Stomach smooth muscle (tissue), 2 donors: ENCODE data around the gene RRP12.
A peak's percentile ranks its signal among the peaks of the same experiment; 100 is the strongest.

Source experiments
- H3K27ac ChIP-seq: one replicate; pipeline ENCODE4 v1.7.0; 2013; ENCODE audit warnings: mild to moderate bottlenecking, low read length, inconsistent platforms
- H3K27me3 ChIP-seq, 2 donors: one replicate each; pipeline ENCODE4 v1.7.0; 2013; ENCODE audit warnings: low read length in 2 of 2; ENCODE audit not compliant: insufficient read depth in 2 of 2, control insufficient read depth in 1 of 2
- H3K36me3 ChIP-seq, 2 donors: one replicate each; pipeline ENCODE4 v1.7.0; 2013; ENCODE audit warnings: low read length in 2 of 2; ENCODE audit not compliant: control insufficient read depth in 2 of 2, insufficient read depth in 2 of 2
- H3K4me1 ChIP-seq: one replicate; pipeline ENCODE4 v1.7.0; 2013; ENCODE audit warnings: low read length; ENCODE audit not compliant: control insufficient read depth, insufficient read depth
- H3K4me3 ChIP-seq, 2 donors: one replicate each; pipeline ENCODE4 v1.7.0; 2013; ENCODE audit warnings: low read length in 2 of 2
- H3K9ac ChIP-seq, 2 donors: one replicate each; pipeline ENCODE4 v1.7.0; 2013; ENCODE audit warnings: low read length in 2 of 2, mild to moderate bottlenecking in 1 of 2
- H3K9me3 ChIP-seq, 2 donors: one replicate each; pipeline ENCODE4 v1.7.0; 2013; ENCODE audit warnings: low read length in 2 of 2; ENCODE audit not compliant: control insufficient read depth in 2 of 2
- donor health status: healthy.
- donor health status: Pancreatic carcinoma.

The RRP12 gene

DNA sequence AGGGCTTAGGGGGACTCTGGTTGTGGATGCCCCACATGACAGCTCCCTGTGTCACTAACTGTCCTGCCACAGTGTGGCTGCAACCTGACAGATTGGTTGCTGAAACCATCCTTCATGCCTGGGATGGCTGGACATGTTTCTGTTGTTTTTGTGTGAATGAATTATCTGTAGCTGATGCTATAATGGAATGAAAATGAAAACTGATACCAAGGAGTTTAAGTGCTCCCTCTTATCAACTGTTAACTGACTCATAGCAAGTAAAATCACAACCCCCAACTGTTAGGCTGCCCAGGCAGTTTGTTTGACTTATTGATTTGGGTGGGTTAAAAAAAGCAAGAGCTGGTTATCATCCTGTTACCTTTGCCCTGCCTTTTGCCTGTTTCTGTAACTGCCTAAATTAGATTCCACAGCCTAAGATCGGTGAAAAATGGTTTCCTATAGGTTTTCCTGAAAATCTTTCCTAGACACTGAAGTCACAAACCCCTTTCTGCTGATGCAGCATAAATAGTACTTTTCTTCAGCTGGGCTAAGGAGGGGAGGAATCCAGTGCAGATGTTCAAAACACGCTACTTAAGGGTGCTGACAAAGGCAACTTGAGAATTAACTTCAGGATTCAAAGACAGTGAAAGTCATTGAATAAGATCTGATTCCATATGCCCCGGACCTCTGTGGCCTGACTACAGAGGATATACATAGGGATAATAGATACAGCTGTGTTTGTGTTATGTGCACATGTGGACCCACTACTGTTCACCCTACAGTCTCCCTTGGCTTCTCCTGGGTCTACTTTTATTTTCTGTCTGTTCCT is 72.3 kb downstream of the RRP12 start:
- Histone ChIP-seq H3K27me3 (no peaks in the 10 kb centered on the region), H3K9me3 (no peaks in the 10 kb centered on the region), H3K27ac (no peak overlapping the region), H3K36me3 (peaks cover 3 to 7% of the 10 kb centered on the region in 2 donors), H3K4me1 (peaks cover 28% of the 10 kb centered on the region), H3K9ac (no peak overlapping the region), H3K4me3 (no peak overlapping the region)

DNA sequence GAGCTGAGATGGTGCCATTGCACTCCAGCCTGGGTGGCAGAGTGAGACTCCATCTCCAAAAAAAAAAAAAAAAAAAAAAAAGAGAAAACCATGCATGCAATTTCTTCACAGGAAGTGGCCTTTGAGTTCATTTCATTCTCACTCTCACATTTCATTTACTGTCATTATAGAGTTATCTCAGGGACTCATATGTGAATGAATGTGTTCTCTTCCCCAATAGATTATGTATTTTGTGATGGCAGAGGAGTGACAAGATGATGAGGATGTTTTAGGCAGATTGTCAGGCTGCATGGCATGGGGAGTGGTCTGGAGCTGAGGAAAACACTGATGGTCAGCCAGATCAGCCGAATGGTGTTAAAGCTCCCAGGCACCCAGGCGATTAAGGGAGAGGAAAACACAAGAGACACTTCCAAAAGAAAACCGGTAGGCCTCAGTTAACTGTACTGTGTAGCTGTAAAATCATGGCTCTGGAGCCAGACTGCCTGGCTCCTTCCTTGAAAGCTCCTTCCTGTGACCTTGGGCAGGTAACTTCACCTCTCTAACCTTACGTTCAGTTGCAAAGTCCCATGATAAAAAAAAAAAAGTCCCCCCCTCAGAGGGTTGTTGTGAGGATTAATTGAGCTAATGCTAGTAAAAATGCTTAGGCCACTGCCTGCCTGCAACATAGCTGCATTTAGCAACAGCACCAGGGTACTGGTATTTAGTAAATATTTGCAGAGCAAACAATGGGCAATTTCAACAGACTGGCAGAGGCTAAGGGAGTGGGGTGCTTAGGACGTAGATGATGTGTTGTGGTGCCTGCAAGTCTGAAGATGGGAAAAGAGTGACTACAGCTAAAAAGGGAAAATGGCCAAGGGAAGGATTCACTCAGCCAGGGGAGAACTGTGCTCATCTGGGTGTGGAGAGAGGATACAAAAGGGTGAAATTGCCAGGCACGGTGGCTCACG is 73.5 kb downstream of the RRP12 start:
- peaks cover 3 to 7% of the 10 kb centered on the region in 2 donors for H3K36me3 ChIP-seq
- no peaks in the 10 kb centered on the region for H3K27me3 ChIP-seq
- H3K4me1 ChIP-seq: peaks cover 23% of the 10 kb centered on the region
- H3K9ac ChIP-seq: no peak overlapping the region
- H3K9me3 ChIP-seq: no peaks in the 10 kb centered on the region
- H3K4me3 ChIP-seq: no peak overlapping the region
- no peak overlapping the region for H3K27ac ChIP-seq

DNA sequence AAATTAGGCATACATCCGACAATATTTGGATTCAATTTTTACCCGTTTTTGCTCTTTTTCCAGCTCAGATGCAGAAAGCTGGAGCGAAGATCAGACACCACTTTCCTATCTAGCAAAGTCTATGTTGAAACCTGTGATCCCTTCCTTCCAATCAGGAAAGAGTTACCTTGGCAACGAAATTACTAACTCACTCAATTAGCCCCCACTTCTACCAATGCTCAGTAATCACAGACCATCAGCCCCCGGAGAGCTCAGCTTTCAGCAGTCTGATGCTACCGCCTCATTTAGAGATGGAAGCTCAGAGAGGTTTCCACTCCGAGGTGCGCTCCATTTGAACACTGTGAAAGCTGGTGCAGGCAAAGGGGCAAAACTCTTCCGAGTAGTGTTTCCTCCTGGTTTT is 75.4 kb downstream of the RRP12 start:
- no peak overlapping the region for H3K27ac ChIP-seq
- H3K4me1 ChIP-seq: peaks cover 13% of the 10 kb centered on the region
- no peak overlapping the region for H3K4me3 ChIP-seq
- no peak overlapping the region for H3K9ac ChIP-seq
- no peaks in the 10 kb centered on the region for H3K9me3 ChIP-seq
- no peaks in the 10 kb centered on the region for H3K27me3 ChIP-seq
- H3K36me3 ChIP-seq: peaks cover 3 to 7% of the 10 kb centered on the region in 2 donors

- H3K27me3 ChIP-seq: no peaks in the 10 kb centered on the region
- H3K4me3 ChIP-seq: no peak overlapping the region
- H3K9ac ChIP-seq: no peak overlapping the region
- no peaks in the 10 kb centered on the region for H3K9me3 ChIP-seq
- no peak overlapping the region for H3K27ac ChIP-seq
- peaks cover 26% of the 10 kb centered on the region for H3K4me1 ChIP-seq
- no peaks in the 10 kb centered on the region for H3K36me3 ChIP-seq
These were observed 77.6 kb downstream of the RRP12 start for GRCh38 chr10:97323501-97323900.

DNA sequence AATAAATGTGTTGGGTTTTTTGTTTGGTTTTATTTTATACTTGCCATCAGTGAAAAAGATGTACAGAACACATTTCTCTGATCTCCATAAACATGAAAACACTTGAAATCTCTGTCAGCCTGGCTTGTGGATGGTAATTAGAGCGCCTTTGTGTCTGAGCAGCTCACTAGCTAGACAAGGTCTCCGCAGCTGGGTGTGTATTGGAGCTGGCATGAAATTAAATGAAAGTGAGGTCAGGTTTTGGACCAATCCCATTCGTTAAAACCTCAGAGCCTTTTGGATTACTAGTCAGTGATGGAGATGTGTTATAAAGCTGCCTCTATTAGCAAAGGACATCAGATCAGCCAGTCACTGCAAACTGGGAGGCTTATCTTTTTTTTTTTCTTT is 79.3 kb downstream of the RRP12 start:
- no peaks in the 10 kb centered on the region for H3K27me3 ChIP-seq
- peaks cover 28% of the 10 kb centered on the region for H3K4me1 ChIP-seq
- peak overlapping the region in 1 of 2 donors; percentile 13 for H3K9ac ChIP-seq
- H3K27ac ChIP-seq: no peak overlapping the region
- H3K36me3 ChIP-seq: no peaks in the 10 kb centered on the region
- no peaks in the 10 kb centered on the region for H3K9me3 ChIP-seq
- H3K4me3 ChIP-seq: no peak overlapping the region

DNA sequence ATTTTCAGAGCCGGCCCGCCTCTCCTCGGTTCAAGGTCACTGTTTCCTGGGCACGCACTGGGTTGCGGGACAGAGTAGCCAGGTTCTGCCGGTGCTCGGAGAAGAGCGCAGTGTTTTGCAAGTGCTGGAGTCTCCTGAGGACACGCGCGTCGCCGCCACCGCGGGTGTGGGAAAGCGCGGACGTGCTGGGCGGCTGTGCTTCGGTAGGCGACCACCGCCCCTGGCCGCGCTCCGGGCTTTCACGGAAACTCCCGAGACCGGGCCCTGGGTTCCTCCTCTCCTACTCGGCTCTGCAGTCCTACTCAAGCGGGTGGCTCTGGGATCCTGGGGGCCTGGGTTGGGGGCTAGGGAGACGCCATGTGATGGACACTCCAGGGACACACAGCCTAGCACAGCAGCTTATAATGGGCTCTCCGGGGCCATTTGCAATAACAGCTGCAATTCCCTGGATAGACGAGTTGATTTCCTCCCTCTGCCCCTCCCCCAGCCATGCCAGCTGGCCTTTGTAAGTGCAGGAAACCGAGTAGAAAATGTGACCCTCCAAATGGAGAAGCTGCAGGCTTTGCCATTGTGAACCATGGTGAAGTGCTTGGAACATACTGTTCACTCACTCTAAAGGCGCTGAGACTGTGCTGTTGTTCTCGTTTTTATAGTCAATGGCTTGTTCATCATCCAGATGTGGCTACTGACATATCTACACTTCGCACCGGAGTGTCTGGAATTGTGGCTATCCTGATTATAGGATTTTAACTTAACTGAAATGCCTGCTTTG is 79.9 kb downstream of the RRP12 start:
- H3K4me1 ChIP-seq: peaks cover 28% of the 10 kb centered on the region
- peak overlapping the region; percentile 10 to 86 for H3K4me3 ChIP-seq
- no peaks in the 10 kb centered on the region for H3K27me3 ChIP-seq
- H3K36me3 ChIP-seq: no peaks in the 10 kb centered on the region
- H3K9ac ChIP-seq: peak overlapping the region in 1 of 2 donors; percentile 87
- no peaks in the 10 kb centered on the region for H3K9me3 ChIP-seq
- no peak overlapping the region for H3K27ac ChIP-seq

GRCh38 chr10:97320480-97321031 is 80.6 kb downstream of the RRP12 start:
- peak overlapping the region; percentile 10 to 86 for H3K4me3 ChIP-seq
- H3K27ac ChIP-seq: no peak overlapping the region
- peaks cover 28% of the 10 kb centered on the region for H3K4me1 ChIP-seq
- H3K9me3 ChIP-seq: no peaks in the 10 kb centered on the region
- no peaks in the 10 kb centered on the region for H3K27me3 ChIP-seq
- H3K9ac ChIP-seq: peak overlapping the region; percentile 51 to 87
- H3K36me3 ChIP-seq: no peaks in the 10 kb centered on the region

DNA sequence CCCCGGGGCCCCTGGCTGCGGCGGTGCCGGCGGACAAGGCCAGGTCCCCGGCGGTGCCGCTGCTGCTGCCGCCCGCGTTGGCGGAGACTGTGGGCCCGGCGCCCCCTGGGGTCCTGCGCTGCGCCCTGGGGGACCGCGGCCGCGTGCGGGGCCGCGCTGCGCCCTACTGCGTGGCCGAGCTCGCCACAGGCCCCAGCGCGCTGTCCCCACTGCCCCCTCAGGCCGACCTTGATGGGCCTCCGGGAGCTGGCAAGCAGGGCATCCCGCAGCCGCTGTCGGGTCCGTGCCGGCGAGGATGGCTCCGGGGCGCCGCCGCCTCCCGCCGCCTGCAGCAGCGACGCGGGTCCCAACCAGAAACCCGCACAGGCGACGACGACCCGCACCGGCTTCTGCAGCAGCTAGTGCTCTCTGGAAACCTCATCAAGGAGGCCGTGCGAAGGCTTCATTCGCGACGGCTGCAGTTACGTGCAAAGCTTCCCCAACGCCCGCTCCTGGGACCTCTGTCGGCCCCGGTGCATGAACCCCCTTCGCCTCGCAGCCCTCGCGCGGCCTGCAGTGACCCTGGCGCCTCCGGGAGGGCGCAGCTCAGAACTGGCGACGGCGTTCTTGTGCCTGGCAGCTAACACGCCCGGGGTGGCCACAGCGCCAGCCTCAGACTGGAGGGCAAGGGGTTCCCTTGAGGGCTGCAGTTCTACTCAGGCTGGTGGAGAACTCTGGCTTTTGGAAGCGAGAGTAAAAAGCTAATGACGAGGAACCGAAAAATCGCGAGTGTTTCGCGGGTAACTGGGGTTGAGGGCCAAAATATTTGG is 81.3 kb downstream of the RRP12 start:
- no peaks in the 10 kb centered on the region for H3K9me3 ChIP-seq
- no peak overlapping the region for H3K27ac ChIP-seq
- peak overlapping the region; percentile 10 to 86 for H3K4me3 ChIP-seq
- peak overlapping the region; percentile 51 to 87 for H3K9ac ChIP-seq
- no peaks in the 10 kb centered on the region for H3K36me3 ChIP-seq
- H3K27me3 ChIP-seq: no peaks in the 10 kb centered on the region
- peaks cover 28% of the 10 kb centered on the region for H3K4me1 ChIP-seq

DNA sequence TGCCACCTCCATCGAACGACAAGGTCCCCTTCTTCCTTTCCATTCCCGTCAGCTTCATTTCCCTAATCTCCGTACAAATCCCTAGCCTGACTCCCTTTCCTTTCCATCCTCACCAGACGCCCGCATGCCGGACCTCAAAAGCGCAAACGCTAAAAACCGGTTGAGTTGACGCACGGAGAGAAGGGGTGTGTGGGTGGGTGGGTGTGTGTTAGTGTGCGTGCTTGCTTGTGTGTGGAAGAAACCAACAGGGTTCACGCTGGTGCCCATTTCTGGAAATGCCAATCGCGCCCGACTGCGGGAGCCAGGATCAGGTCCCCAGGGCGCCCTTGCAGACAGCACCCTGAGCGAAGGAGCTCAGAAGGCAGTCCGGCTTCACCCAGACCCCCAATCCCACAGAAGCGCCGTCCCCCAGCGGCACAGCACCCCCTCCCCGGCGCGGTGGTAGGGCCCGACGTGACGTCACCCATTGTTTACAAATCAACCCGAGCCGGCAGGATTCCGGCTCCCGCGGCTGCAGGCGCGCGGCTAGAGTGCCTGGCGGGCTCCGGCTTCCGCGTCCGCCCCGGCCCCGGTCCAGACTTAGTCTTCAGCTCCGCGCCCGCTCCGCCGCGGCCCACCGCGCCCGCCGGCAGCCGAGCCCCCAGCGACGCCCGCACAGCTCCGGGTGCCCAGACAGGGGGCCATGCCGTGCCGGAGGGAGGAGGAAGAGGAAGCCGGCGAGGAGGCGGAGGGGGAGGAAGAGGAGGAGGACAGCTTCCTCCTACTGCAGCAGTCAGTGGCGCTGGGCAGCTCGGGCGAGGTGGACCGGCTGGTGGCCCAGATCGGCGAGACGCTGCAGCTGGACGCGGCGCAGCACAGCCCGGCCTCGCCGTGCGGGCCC is 82.1 kb downstream of the RRP12 start, which contains the start of gene FRAT1:
FRAT1 (plus strand) TSS at position 500 of the 880 bp plus-strand sequence; CDS start at position 683, 183 bp downstream.
- no peaks in the 10 kb centered on the region for H3K27me3 ChIP-seq
- peak within 1 kb of the TSS; percentile 87 to 97 for H3K9ac ChIP-seq
- H3K36me3 ChIP-seq: no peaks in the 10 kb centered on the region
- peak within 1 kb of the TSS; percentile 86 for H3K4me3 ChIP-seq
- H3K9me3 ChIP-seq: no peaks in the 10 kb centered on the region
- peaks cover 28% of the 10 kb centered on the region for H3K4me1 ChIP-seq
- H3K27ac ChIP-seq: peak within 1 kb of the TSS; percentile 90
